ENCODE results near the gene USP25.

Gene USP25

GRCh38 chr21:15849927-15850326 is 120.1 kb downstream of the USP25 start:
- CTCF ChIA-PET = no interaction called here
- TF ChIP-seq ARNT (IDR thresholded peaks at IDR 0.05) = no peak
- TF ChIP-seq HDGF (IDR thresholded peaks at IDR 0.05; ENCODE audit: borderline replicate concordance) = no peak
- TF ChIP-seq PKNOX1 (IDR thresholded peaks at IDR 0.05) = no peak
- TF ChIP-seq FOXM1 (IDR thresholded peaks at IDR 0.05; ENCODE audit: borderline replicate concordance) = no peak
- TF ChIP-seq ZNF384 (IDR thresholded peaks at IDR 0.05) = no peak
- TF ChIP-seq SUZ12 (IDR thresholded peaks at IDR 0.05) = no peak
- no peak for TF ChIP-seq SP1 (IDR thresholded peaks at IDR 0.05)
- no peak for TF ChIP-seq FOXA1 (IDR thresholded peaks at IDR 0.05)
- TF ChIP-seq FOXK2 (IDR thresholded peaks at IDR 0.05) = no peak
- TF ChIP-seq ELF4 (IDR thresholded peaks at IDR 0.05) = no peak
- TF ChIP-seq LEF1 (IDR thresholded peaks at IDR 0.05; ENCODE audit: borderline replicate concordance) = no peak
- TF ChIP-seq TARDBP (IDR thresholded peaks at IDR 0.05) = no peak
- no peak for TF ChIP-seq L3MBTL2 (conservative IDR thresholded peaks at IDR 0.05)
- no peak for TF ChIP-seq BHLHE40 (IDR thresholded peaks at IDR 0.05; ENCODE audit: borderline replicate concordance)
- no peak for TF ChIP-seq CTBP1 (IDR thresholded peaks at IDR 0.05; ENCODE audit: borderline replicate concordance)
- no peak for TF ChIP-seq NFRKB (IDR thresholded peaks at IDR 0.05)
- no peak for DNase-seq (ENCODE audit: extremely low spot score)
- POLR2A ChIA-PET = no interaction called here

DNA sequence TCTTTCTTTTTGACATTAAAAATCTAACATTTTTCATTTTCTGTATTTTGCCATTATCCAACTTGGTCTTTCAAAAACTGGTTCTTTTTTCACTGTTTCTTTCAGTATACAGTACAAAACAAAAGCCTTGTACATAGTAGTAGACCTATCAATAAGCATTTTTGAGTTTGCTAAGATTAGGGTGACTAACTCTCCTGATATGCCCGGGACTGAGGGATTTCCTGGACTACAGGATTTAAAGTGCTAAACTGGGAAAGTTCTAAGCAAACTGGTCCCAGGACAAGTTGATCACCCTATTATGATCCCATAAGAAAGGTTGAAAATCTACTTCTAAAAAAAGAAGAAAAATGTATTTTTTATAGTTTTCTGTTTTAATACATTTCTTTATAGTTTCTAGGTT is 120.9 kb downstream of the USP25 start:
- POLR2A ChIA-PET = no interaction called here
- no peak for TF ChIP-seq ZNF384 (IDR thresholded peaks at IDR 0.05)
- TF ChIP-seq ARNT (IDR thresholded peaks at IDR 0.05) = no peak
- CTCF ChIA-PET = no interaction called here
- DNase-seq (ENCODE audit: extremely low spot score) = no peak

DNA sequence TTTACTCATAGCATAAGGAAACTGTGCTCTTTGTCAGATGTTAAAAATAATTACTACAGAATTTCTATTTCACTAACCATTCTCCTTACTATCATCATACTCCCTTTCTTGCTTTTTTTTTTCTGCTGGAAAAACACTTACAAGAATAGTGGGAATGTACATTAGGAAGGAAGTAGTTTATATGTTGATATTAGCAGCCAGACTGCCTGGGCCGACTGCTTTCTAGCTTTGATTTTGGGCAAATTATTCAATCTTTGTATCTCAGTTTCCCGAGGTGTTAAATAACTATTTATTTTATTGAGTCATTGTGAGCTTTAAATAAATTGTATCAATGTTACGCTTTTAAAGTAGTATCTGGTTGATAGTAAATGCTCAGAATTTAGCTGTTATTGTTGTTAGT is 122.4 kb downstream of the USP25 start:
- TF ChIP-seq ELF4 (IDR thresholded peaks at IDR 0.05) = no peak
- TF ChIP-seq ZNF384 (IDR thresholded peaks at IDR 0.05) = no peak
- no peak for TF ChIP-seq FOXA1 (IDR thresholded peaks at IDR 0.05)
- TF ChIP-seq ARNT (IDR thresholded peaks at IDR 0.05) = no peak
- DNase-seq (ENCODE audit: extremely low spot score) = no peak
- ChIA-PET CTCF (interaction anchor here (0.6 kb wide), 1 partner anchor 295 kb away, joined by 4 read pairs; no protein-coding TSS in a partner anchor), POLR2A (no interaction called here)

- POLR2A ChIA-PET = no interaction called here
- no peak for TF ChIP-seq ARNT (IDR thresholded peaks at IDR 0.05)
- TF ChIP-seq NFRKB (IDR thresholded peaks at IDR 0.05) = no peak
- no peak for TF ChIP-seq ZNF384 (IDR thresholded peaks at IDR 0.05)
- TF ChIP-seq FOXM1 (IDR thresholded peaks at IDR 0.05; ENCODE audit: borderline replicate concordance) = no peak
- TF ChIP-seq SUZ12 (IDR thresholded peaks at IDR 0.05) = no peak
- no peak for TF ChIP-seq FOXA1 (IDR thresholded peaks at IDR 0.05)
- TF ChIP-seq FOXK2 (IDR thresholded peaks at IDR 0.05) = no peak
- no peak for DNase-seq (ENCODE audit: extremely low spot score)
- CTCF ChIA-PET = no interaction called here
These were observed 123.3 kb downstream of the USP25 start for GRCh38 chr21:15853126-15853525.

GRCh38 chr21:15856813-15857212 is 127.0 kb downstream of the USP25 start:
- POLR2A ChIA-PET = no interaction called here
- CTCF ChIA-PET = no interaction called here
- TF ChIP-seq BHLHE40 (IDR thresholded peaks at IDR 0.05; ENCODE audit: borderline replicate concordance) = no peak
- no peak for TF ChIP-seq ELF4 (IDR thresholded peaks at IDR 0.05)
- no peak for TF ChIP-seq ZNF384 (IDR thresholded peaks at IDR 0.05)
- no peak for TF ChIP-seq FOXM1 (IDR thresholded peaks at IDR 0.05; ENCODE audit: borderline replicate concordance)
- no peak for TF ChIP-seq PKNOX1 (IDR thresholded peaks at IDR 0.05)
- TF ChIP-seq ARNT (IDR thresholded peaks at IDR 0.05) = no peak
- TF ChIP-seq FOXA1 (IDR thresholded peaks at IDR 0.05) = no peak
- TF ChIP-seq NFRKB (IDR thresholded peaks at IDR 0.05) = no peak
- no peak for TF ChIP-seq TARDBP (IDR thresholded peaks at IDR 0.05)
- TF ChIP-seq SP1 (IDR thresholded peaks at IDR 0.05) = no peak
- no peak for TF ChIP-seq HDGF (IDR thresholded peaks at IDR 0.05; ENCODE audit: borderline replicate concordance)
- DNase-seq (ENCODE audit: extremely low spot score) = no peak

DNA sequence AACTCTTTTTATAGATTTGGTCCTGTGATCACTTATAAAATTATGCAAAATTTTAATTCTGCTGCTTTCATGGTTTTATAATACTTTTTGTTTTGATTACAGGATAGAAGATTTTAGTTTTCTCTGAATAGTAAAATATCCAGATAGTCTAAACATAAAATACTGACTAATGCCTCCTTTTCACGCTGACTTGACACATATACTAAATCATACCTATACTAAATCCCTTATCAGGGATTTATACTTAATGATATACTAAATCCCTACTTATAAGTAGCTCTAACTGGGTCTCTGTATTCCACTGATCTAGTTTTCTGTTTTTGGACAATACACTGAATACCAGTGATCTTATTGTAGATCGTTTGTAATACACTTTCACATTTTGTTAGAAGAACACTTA is 128.0 kb downstream of the USP25 start:
- DNase-seq (ENCODE audit: extremely low spot score) = no peak
- TF ChIP-seq ELF4 (IDR thresholded peaks at IDR 0.05) = no peak
- TF ChIP-seq ZNF384 (IDR thresholded peaks at IDR 0.05) = no peak
- no peak for TF ChIP-seq FOXK2 (IDR thresholded peaks at IDR 0.05)
- CTCF ChIA-PET = no interaction called here
- POLR2A ChIA-PET = no interaction called here

DNA sequence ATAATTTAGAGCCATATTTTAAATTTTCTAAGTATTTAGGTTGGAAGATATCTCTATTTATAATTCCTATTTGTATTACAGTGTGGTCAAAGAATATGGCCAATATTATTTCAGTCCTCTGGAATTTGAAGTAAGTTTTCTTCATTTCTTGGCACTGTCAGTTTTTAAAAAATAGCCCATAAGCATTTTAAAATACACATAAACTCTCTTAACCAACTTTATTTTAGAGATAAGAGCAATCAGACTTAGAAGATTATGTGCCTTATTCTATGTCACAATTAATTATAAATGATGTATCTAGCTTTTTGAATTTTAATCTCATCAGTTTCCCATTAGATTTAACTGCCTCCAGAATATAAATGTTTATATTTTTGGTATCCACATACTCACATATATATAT is 130.8 kb downstream of the USP25 start:
- POLR2A ChIA-PET = no interaction called here
- CTCF ChIA-PET = no interaction called here
- TF ChIP-seq PKNOX1 (IDR thresholded peaks at IDR 0.05) (no peak), FOXK2 (IDR thresholded peaks at IDR 0.05) (no peak)
- DNase-seq (ENCODE audit: extremely low spot score) = no peak

DNA sequence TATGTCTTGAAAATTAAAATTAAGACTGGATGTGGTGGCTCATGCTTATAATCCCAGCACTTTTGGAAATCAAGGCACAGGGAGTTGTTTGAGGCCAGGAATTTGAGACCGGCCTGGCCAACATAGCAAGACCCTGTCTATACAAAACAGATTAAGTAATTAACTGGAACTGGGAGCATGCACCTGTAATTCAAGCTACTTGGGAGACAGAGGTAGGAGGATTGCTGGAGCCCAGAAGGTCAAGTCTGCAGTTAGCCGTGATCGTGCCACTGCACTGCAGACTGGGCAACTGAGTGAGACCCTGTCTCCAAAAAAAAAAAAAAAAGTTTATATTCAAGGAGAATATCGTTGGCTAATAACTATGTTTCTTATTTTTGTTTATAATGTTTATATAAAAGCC is 139.2 kb downstream of the USP25 start:
- no peak for TF ChIP-seq FOXA1 (IDR thresholded peaks at IDR 0.05)
- TF ChIP-seq BHLHE40 (IDR thresholded peaks at IDR 0.05; ENCODE audit: borderline replicate concordance) = no peak
- TF ChIP-seq ELF4 (IDR thresholded peaks at IDR 0.05) = no peak
- no peak for TF ChIP-seq FOXM1 (IDR thresholded peaks at IDR 0.05; ENCODE audit: borderline replicate concordance)
- no peak for TF ChIP-seq LEF1 (IDR thresholded peaks at IDR 0.05; ENCODE audit: borderline replicate concordance)
- no peak for TF ChIP-seq ARNT (IDR thresholded peaks at IDR 0.05)
- no peak for TF ChIP-seq ZNF384 (IDR thresholded peaks at IDR 0.05)
- TF ChIP-seq FOXK2 (IDR thresholded peaks at IDR 0.05) = no peak
- no peak for TF ChIP-seq SUZ12 (IDR thresholded peaks at IDR 0.05)
- no peak for TF ChIP-seq TARDBP (IDR thresholded peaks at IDR 0.05)
- TF ChIP-seq CTBP1 (IDR thresholded peaks at IDR 0.05; ENCODE audit: borderline replicate concordance) = no peak
- TF ChIP-seq PKNOX1 (IDR thresholded peaks at IDR 0.05) = no peak
- no peak for TF ChIP-seq L3MBTL2 (conservative IDR thresholded peaks at IDR 0.05)
- no peak for TF ChIP-seq HDGF (IDR thresholded peaks at IDR 0.05; ENCODE audit: borderline replicate concordance)
- no peak for TF ChIP-seq SP1 (IDR thresholded peaks at IDR 0.05)
- no peak for TF ChIP-seq NFRKB (IDR thresholded peaks at IDR 0.05)
- ChIA-PET CTCF (no interaction called here), POLR2A (no interaction called here)
- DNase-seq (ENCODE audit: extremely low spot score) = no peak

Data from HEK293T (cell line).